Measurements from ENCODE around the gene NEMF. TPM values are rescaled to one million over a fixed set of nuclear protein-coding genes. Genes with fewer than 3 reads are reported as not detected.
A peak's percentile ranks its signal among the peaks of the same experiment; 100 is the strongest.
"Not testable (repeated sequence)": the region's sequence is repeated elsewhere in the genome, so short reads cannot be mapped to it uniquely, and the experiment has no call there.

NEMF gene
- total RNA-seq, result 10 to 100 TPM; 48.6 to 60.5 TPM
- long read RNA-seq, partial matches to known transcripts, result 25 of 28 reads
- long read RNA-seq, other reads (novel, unspliced or antisense), result 2 of 28 reads

GRCh38 chr14:49852301-49853157 lies at the start of gene NEMF:
NEMF (minus strand) TSS chr14:49852788; CDS start chr14:49852753, 35 bp downstream.
- peak; percentile 92 for ATAC-seq
- DNase-seq, result peak; percentile 89
- intact Hi-C loops (cut with DNase I), result no loop called here

GRCh38 chr14:49900973-49901372 lies 48.4 kb upstream of the NEMF start:
- intact Hi-C loops (cut with DNase I), result no loop called here
- ATAC-seq (no peak), DNase-seq (no peak)

- no peak for DNase-seq
- ATAC-seq, result no peak
- intact Hi-C loops (cut with DNase I), result no loop called here
Observed at GRCh38 chr14:49898485-49898884, 45.9 kb upstream of the NEMF start.

- ATAC-seq (no peak), DNase-seq (no peak)
- intact Hi-C loops (cut with DNase I), result no loop called here
Observed at GRCh38 chr14:49897965-49898364, 45.4 kb upstream of the NEMF start.

- ATAC-seq (no peak), DNase-seq (no peak)
- intact Hi-C loops (cut with DNase I), result no loop called here
Observed at GRCh38 chr14:49897414-49897813, 44.8 kb upstream of the NEMF start.

GRCh38 chr14:49896966-49897365 lies 44.4 kb upstream of the NEMF start:
- no peak for ATAC-seq
- intact Hi-C loops (cut with DNase I), result no loop called here

GRCh38 chr14:49896272-49896671 lies 43.7 kb upstream of the NEMF start:
- intact Hi-C loops (cut with DNase I); ATAC-seq; DNase-seq: not testable (repeated sequence)

More at GRCh38 chr14:49896966-49897365, 44.4 kb upstream of the NEMF start:
- no peak for DNase-seq

- DNase-seq, result no peak
- intact Hi-C loops (cut with DNase I), result no loop called here
- no peak for ATAC-seq
Observed at GRCh38 chr14:49895480-49895879, 42.9 kb upstream of the NEMF start.

- intact Hi-C loops (cut with DNase I), result loop anchor here in 1 of 2 donors (5.0 kb wide), 1 partner anchor 108 kb away; no protein-coding TSS in a partner anchor
- ATAC-seq, DNase-seq: not testable (repeated sequence)
Observed at GRCh38 chr14:49894214-49895107, 41.9 kb upstream of the NEMF start.

GRCh38 chr14:49893309-49894213 lies 41.0 kb upstream of the NEMF start:
- intact Hi-C loops (cut with DNase I), result loop anchor here in 1 of 2 donors (5.0 kb wide), 1 partner anchor 109 kb away; no protein-coding TSS in a partner anchor

GRCh38 chr14:49892636-49893308 lies 40.2 kb upstream of the NEMF start, which contains the start of gene ARF6:
ARF6 (plus strand) TSS chr14:49893082; CDS start chr14:49893737, 655 bp downstream.
- peak; percentile 98 to 99 for ATAC-seq
- DNase-seq, result peak; percentile 100
- intact Hi-C loops (cut with DNase I), result loop anchor here in 1 of 2 donors (5.0 kb wide), 1 partner anchor 110 kb away; no protein-coding TSS in a partner anchor

More at GRCh38 chr14:49893309-49894213, 41.0 kb upstream of the NEMF start:
- DNase-seq, result peak; percentile 72
- ATAC-seq, result peak; percentile 62 to 83

- DNase-seq, result peak; percentile 73
- intact Hi-C loops (cut with DNase I), result loop anchor here in 1 of 2 donors (5.0 kb wide), 1 partner anchor 110 kb away; no protein-coding TSS in a partner anchor
- ATAC-seq, result peak; percentile 71 to 76
Observed at GRCh38 chr14:49892301-49892635, 39.7 kb upstream of the NEMF start.

- ATAC-seq (no peak), DNase-seq (no peak)
- intact Hi-C loops (cut with DNase I), result no loop called here
Observed at GRCh38 chr14:49888293-49888692, 35.7 kb upstream of the NEMF start.

GRCh38 chr14:49886523-49886922 lies 33.9 kb upstream of the NEMF start:
- no peak for DNase-seq
- ATAC-seq, result no peak
- intact Hi-C loops (cut with DNase I), result no loop called here

GRCh38 chr14:49882826-49883694 lies 30.5 kb upstream of the NEMF start:
- intact Hi-C loops (cut with DNase I), result loop anchor here (5.0 kb wide), 1 partner anchor 219 kb away; no protein-coding TSS in a partner anchor
- ATAC-seq, result no peak
- DNase-seq, result no peak

- ATAC-seq, result no peak
- intact Hi-C loops (cut with DNase I), result loop anchor here (5.0 kb wide), 1 partner anchor 221 kb away; no protein-coding TSS in a partner anchor
- no peak for DNase-seq
Observed at GRCh38 chr14:49881350-49882001, 28.9 kb upstream of the NEMF start.

Measured in left cardiac atrium (tissue), 4 donors.